Measurements from ENCODE around the gene CADM2. TPM values are rescaled to one million over a fixed set of nuclear protein-coding genes. Genes with fewer than 3 reads are reported as not detected.

CADM2 gene
- total RNA-seq, 1 donor from 2014 or later: 3.3 TPM

DNA sequence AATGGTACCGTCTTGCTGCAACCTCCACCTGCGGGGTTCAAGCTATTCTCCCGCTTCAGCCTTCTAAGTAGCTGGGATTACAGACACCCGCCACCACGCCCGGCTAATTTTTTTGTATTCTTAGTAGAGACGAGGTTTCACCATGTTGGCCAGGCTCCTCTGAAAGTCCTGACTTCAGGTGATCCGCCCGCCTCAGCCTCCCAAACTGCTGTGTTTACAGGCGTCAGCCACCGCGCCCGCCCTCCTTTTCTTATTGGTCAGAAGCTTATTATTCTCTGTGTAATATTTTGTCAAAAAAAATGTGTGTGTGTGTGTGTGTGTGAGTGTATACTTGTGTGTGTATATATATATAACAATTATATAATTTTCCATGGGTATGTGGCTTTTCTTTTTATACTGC lies 425.6 kb downstream of the CADM2 start:
- Mint-ChIP-seq H3K9me3 (no peaks in the 10 kb centered on the region), H3K36me3 (no peaks in the 10 kb centered on the region), H3K27ac (no peak overlapping the region), H3K4me1 (peaks cover 4% of the 10 kb centered on the region), H3K4me3 (no peak overlapping the region), H3K27me3 (ENCODE audit: low read depth) (peaks cover 5% of the 10 kb centered on the region)
- TF ChIP-seq, protein P1, sequence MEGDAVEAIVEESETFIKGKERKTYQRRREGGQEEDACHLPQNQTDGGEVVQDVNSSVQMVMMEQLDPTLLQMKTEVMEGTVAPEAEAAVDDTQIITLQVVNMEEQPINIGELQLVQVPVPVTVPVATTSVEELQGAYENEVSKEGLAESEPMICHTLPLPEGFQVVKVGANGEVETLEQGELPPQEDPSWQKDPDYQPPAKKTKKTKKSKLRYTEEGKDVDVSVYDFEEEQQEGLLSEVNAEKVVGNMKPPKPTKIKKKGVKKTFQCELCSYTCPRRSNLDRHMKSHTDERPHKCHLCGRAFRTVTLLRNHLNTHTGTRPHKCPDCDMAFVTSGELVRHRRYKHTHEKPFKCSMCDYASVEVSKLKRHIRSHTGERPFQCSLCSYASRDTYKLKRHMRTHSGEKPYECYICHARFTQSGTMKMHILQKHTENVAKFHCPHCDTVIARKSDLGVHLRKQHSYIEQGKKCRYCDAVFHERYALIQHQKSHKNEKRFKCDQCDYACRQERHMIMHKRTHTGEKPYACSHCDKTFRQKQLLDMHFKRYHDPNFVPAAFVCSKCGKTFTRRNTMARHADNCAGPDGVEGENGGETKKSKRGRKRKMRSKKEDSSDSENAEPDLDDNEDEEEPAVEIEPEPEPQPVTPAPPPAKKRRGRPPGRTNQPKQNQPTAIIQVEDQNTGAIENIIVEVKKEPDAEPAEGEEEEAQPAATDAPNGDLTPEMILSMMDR (IDR thresholded peaks at IDR 0.05; ENCODE audit: unreplicated experiment): no peak
- no peak for DNase-seq (ENCODE audit: low spot score in 2 of 2, unreplicated experiment in 2 of 2)

DNA sequence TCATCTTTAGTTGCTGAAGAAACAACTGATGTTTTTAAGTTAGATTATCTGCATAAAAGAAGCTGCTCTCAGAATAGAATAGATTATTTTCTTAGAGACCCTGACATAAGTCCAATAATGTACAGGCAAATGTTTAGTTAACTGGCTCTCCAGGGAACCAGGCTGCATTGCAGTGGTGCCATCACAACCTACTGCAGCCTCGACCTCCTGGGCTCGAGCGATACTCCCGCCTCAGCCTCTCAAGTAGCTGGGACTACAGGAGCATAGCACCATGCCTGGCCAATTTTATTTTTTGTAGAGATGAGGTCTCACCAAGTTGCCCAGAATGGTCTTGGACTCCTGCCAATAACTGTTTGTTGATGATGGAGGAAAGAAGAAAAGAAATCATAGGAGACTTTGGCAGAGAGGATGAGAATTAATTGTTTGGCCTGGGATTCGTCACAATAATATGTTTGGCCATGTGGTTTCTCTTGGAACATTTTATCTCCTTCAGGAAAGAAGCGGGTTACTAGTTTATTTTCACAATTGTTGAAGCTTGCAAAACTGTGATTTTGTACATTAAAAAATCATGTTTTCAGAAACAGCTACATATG lies 429.2 kb downstream of the CADM2 start:
- Mint-ChIP-seq H3K9me3 (no peaks in the 10 kb centered on the region), H3K4me1 (peaks cover 4% of the 10 kb centered on the region), H3K27ac (no peak overlapping the region), H3K27me3 (ENCODE audit: low read depth) (peaks cover 7% of the 10 kb centered on the region), H3K36me3 (no peaks in the 10 kb centered on the region), H3K4me3 (no peak overlapping the region)
- no peak for DNase-seq (ENCODE audit: low spot score in 2 of 2, unreplicated experiment in 2 of 2)
- TF ChIP-seq, protein P1 (IDR thresholded peaks at IDR 0.05; ENCODE audit: unreplicated experiment): no peak

DNA sequence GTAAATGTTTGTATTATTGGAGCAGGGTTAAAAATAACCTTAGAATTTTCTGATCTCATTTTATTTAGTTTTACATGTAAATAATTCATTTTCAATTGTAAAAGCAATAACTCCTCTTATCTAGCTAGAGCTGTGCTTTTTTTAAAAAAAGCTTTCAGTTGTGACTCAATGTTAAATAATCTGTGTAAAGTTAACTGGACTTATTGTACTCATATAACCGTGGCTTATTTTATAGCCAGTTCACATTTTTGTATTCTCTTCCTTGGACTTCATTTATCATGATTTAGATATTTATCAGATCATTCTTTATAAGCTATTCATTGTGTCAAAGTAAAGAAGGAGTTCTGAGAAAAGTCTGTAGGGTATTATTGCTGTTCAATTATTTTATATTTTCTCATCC lies 435.6 kb downstream of the CADM2 start:
- no peak for DNase-seq (ENCODE audit: low spot score in 2 of 2, unreplicated experiment in 2 of 2)
- Mint-ChIP-seq H3K4me3 (no peak overlapping the region), H3K36me3 (no peaks in the 10 kb centered on the region), H3K27me3 (ENCODE audit: low read depth) (peaks cover 4% of the 10 kb centered on the region), H3K9me3 (peaks cover 4% of the 10 kb centered on the region), H3K27ac (no peak overlapping the region), H3K4me1 (no peaks in the 10 kb centered on the region)
- TF ChIP-seq, protein P1 (IDR thresholded peaks at IDR 0.05; ENCODE audit: unreplicated experiment): no peak

DNA sequence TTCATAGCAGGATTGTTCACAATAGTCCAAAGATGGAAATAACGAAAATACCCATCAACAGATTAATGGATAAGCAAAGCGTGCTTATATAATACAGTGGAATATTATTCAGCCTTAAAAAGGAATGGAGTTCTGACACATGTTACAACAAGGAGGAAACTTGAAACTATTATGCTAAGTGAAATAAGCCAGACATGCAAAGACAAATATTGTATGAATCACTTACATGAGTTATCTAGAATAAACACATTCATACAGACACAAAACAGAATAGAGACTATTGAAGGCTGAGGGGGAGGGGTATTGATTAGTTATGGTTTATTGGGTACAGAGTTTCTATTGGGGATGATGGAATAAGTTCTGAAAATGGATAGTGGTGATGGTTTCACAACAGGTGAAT lies 438.6 kb downstream of the CADM2 start:
- TF ChIP-seq, protein P1 (IDR thresholded peaks at IDR 0.05; ENCODE audit: unreplicated experiment): no peak
- H3K36me3 Mint-ChIP-seq: no peaks in the 10 kb centered on the region
- H3K9me3 Mint-ChIP-seq: peaks cover 4% of the 10 kb centered on the region
- H3K4me1 Mint-ChIP-seq: no peaks in the 10 kb centered on the region
- no peak for DNase-seq (ENCODE audit: low spot score in 2 of 2, unreplicated experiment in 2 of 2)
- H3K4me3 Mint-ChIP-seq: no peak overlapping the region
- H3K27me3 Mint-ChIP-seq (ENCODE audit: low read depth): no peaks in the 10 kb centered on the region
- no peak overlapping the region for H3K27ac Mint-ChIP-seq

DNA sequence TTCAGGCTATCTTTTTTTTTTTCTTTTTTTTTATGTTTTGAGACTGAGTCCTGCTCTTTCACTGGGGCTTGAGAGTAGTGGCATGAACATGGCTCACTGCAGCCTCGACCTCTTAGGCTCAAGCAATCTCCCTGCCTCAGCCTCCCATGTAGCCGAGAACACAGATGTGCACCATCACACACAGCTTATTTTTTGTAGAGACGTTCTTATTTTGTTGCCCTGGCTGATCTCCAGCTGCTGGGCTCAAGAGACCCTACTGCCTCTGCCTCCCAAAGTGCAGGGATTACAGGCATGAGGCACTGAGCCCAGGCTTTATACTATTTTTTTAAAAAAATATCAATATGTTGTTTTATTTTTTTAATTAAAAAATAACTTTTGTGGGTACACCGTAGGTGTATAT lies 467.3 kb downstream of the CADM2 start:
- TF ChIP-seq, protein P1 (IDR thresholded peaks at IDR 0.05; ENCODE audit: unreplicated experiment): no peak
- peaks cover 9% of the 10 kb centered on the region for H3K9me3 Mint-ChIP-seq
- H3K36me3 Mint-ChIP-seq: no peaks in the 10 kb centered on the region
- DNase-seq (ENCODE audit: low spot score in 2 of 2, unreplicated experiment in 2 of 2): no peak
- H3K4me3 Mint-ChIP-seq: no peak overlapping the region
- H3K4me1 Mint-ChIP-seq: no peaks in the 10 kb centered on the region
- H3K27ac Mint-ChIP-seq: no peak overlapping the region
- H3K27me3 Mint-ChIP-seq (ENCODE audit: low read depth): peaks cover 1% of the 10 kb centered on the region

DNA sequence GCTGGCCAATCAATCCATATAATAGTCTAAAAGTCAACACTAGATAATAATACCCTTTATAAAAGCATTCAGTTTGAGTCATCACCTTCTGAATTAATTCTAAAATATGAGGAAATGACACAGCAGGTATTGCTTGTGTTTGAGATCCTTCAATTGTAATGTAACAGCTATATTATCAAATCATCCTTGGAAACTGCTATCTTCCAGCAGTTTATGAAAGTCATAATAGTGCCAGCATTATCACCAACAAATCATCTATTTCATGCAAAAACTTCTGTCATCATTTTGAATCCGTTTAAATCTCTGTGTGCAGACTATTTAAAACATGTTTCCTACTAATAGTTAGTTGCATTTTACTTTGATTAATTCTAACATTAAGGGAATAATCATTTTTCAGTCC lies 468.7 kb downstream of the CADM2 start:
- Mint-ChIP-seq H3K9me3 (peaks cover 9% of the 10 kb centered on the region), H3K4me1 (peaks cover 6% of the 10 kb centered on the region), H3K27me3 (ENCODE audit: low read depth) (peaks cover 1% of the 10 kb centered on the region), H3K4me3 (no peak overlapping the region), H3K36me3 (no peaks in the 10 kb centered on the region), H3K27ac (no peak overlapping the region)
- no peak for DNase-seq (ENCODE audit: low spot score in 2 of 2, unreplicated experiment in 2 of 2)
- TF ChIP-seq, protein P1 (IDR thresholded peaks at IDR 0.05; ENCODE audit: unreplicated experiment): no peak
